Keratinocyte (primary cell): ENCODE measurements around the gene KRTAP12-1. TPM values are rescaled to one million over a fixed set of nuclear protein-coding genes. Genes with fewer than 3 reads are reported as not detected.

Experiments
- DNase-seq: peaks from one replicate; pipeline ENCODE4 v3.0.0-alpha.2; 2011; ENCODE audit warnings: low read depth, missing footprints, low spot score
- FAIRE-seq: peaks from 2 replicates; lab custom pipeline; 2011; peaks lifted over from hg19 to GRCh38; lab: Jason Lieb, UNC
- H2AFZ ChIP-seq: 2 replicates; pipeline ENCODE4 v1.6.0; 2012; ENCODE audit warnings: low read length, control low read depth, inconsistent platforms; ENCODE audit not compliant: control insufficient read depth
- H3K27ac ChIP-seq: 2 replicates; pipeline ENCODE4 v1.5.1; 2011; ENCODE audit warnings: low read length; ENCODE audit not compliant: control insufficient read depth, insufficient read depth
- H3K27me3 ChIP-seq: 3 replicates; pipeline ENCODE4 v1.6.0; 2011; ENCODE audit warnings: low read length; ENCODE audit not compliant: control insufficient read depth, insufficient read depth; ENCODE audit errors: extremely low read depth
- H3K36me3 ChIP-seq, 2 experiments: 2 replicates in 1 of 2; 3 replicates in 1 of 2; pipeline ENCODE4 v1.5.1; 2011; ENCODE audit warnings: low read length in 2 of 2, mild to moderate bottlenecking in 1 of 2; ENCODE audit not compliant: control insufficient read depth in 2 of 2, insufficient read depth in 2 of 2; ENCODE audit errors: extremely low read depth in 1 of 2
- H3K4me1 ChIP-seq: 3 replicates; pipeline ENCODE4 v1.5.1; 2011; ENCODE audit warnings: low read length; ENCODE audit not compliant: control insufficient read depth, insufficient read depth; ENCODE audit errors: extremely low read depth
- H3K4me2 ChIP-seq: 3 replicates; pipeline ENCODE4 v1.6.0; 2011; ENCODE audit warnings: low read depth, low read length; ENCODE audit not compliant: control insufficient read depth, insufficient read depth; ENCODE audit errors: extremely low read depth
- H3K4me3 ChIP-seq, 3 experiments: fragments of 200-600 bp in 1 of 3; sonication (generic) in 1 of 3; 2 replicates in 2 of 3; 3 replicates in 1 of 3; pipeline ENCODE4 v1.5.1; 2011 to 2016; ENCODE audit warnings: low read length in 3 of 3, mild to moderate bottlenecking in 3 of 3, control low read depth in 2 of 3, inconsistent platforms in 1 of 3, low read depth in 1 of 3, mixed read lengths in 1 of 3, mixed run types in 1 of 3, moderate library complexity in 1 of 3; ENCODE audit not compliant: control insufficient read depth in 2 of 3, insufficient read depth in 2 of 3; ENCODE audit errors: extremely low read depth in 1 of 3
- H3K79me2 ChIP-seq: 2 replicates; pipeline ENCODE4 v1.6.0; 2012; ENCODE audit warnings: low read length; ENCODE audit not compliant: control insufficient read depth, insufficient read depth
- H3K9ac ChIP-seq: 3 replicates; pipeline ENCODE4 v1.6.0; 2011; ENCODE audit warnings: low read length; ENCODE audit not compliant: control insufficient read depth, insufficient read depth; ENCODE audit errors: extremely low read depth
- H3K9me1 ChIP-seq: 3 replicates; pipeline ENCODE4 v1.6.0; 2011; ENCODE audit warnings: low read length; ENCODE audit not compliant: control insufficient read depth, insufficient read depth; ENCODE audit errors: extremely low read depth
- H3K9me3 ChIP-seq: 2 replicates; pipeline ENCODE4 v1.5.1; 2012; ENCODE audit warnings: low read depth, low read length; ENCODE audit not compliant: control insufficient read depth
- H4K20me1 ChIP-seq: 3 replicates; pipeline ENCODE4 v1.6.0; 2011; ENCODE audit warnings: low read length; ENCODE audit not compliant: control insufficient read depth, insufficient read depth; ENCODE audit errors: extremely low read depth
- EZH2 ChIP-seq: IDR thresholded peaks from one replicate; pipeline ENCODE4 v1.6.1; 2012; ENCODE audit warnings: inconsistent platforms, mild to moderate bottlenecking, low read length, moderate library complexity
- dilution Hi-C: fragments of 300-500 bp; cut with MboI; formaldehyde crosslinking; loops from one replicate; pipeline ENCODE4 v1.7.0; 2020; ENCODE audit warnings: low sequenced_read_pairs; ENCODE audit not compliant: extremely low pct_ligation_motif_present
- polyA plus RNA-seq, 5 experiments: library from polyadenylated mRNA; depleted of rRNA in 3 of 5; stranded (reverse) in 3 of 5; stranded (forward) in 1 of 5; unstranded in 1 of 5; fragments of >200 nt; gene quantifications; 1 replicate in 1 of 5; 2 replicates in 3 of 5; 3 replicates in 1 of 5; pipeline versions ENCODE4 v1.2.1 to v1.2.3, GENCODE V29; 2011 to 2012; ENCODE audit warnings: missing spikeins in 2 of 5, low read depth in 1 of 5, low replicate concordance in 1 of 5
- TF ChIP-seq, protein P1 (sequence below), 3 experiments: IDR thresholded peaks in 1 of 3; conservative IDR thresholded peaks in 1 of 3; optimal IDR thresholded peaks in 1 of 3; 2 replicates in 2 of 3; 3 replicates in 1 of 3; pipeline versions ENCODE3 to v1.5.1; 2011; ENCODE audit warnings: low read length in 3 of 3, mild to moderate bottlenecking in 3 of 3, moderate library complexity in 2 of 3, control low read depth in 1 of 3, inconsistent platforms in 1 of 3; ENCODE audit not compliant: insufficient read depth in 2 of 3; ENCODE audit errors: extremely low read depth in 1 of 3

KRTAP12-1 gene
- polyA plus RNA-seq, 1 donor (not counting 4 experiments of a cell fraction or from before 2014, with no cell fraction given), result not detected

DNA sequence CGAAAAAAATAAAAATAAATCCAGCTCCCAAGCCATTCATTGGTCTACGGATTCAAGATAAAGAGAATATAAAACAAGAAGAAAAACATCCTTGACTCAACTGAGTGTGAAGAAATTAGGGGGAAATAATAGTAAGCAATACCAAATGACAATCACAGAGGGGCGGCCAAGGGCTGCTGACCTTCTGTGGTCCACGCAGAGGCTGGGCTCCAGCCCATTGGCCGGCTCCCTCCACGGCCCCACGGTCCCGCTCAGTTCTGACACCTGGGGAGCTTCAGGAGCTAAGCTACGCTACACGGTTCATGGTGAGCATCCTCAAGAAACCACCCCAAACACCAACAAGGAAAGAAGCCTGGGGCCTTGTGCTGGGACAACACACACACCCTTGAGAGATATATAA is 14.6 kb upstream of the KRTAP12-1 start:
- no peak overlapping the region for H2AFZ ChIP-seq
- FAIRE-seq (no peak), DNase-seq (no peak)
- no peaks in the 10 kb centered on the region for H3K9me3 ChIP-seq
- H3K27me3 ChIP-seq, result peaks cover 14% of the 10 kb centered on the region
- no peaks in the 10 kb centered on the region for H4K20me1 ChIP-seq
- H3K9ac ChIP-seq, result no peak overlapping the region
- H3K9me1 ChIP-seq, result no peaks in the 10 kb centered on the region
- H3K36me3 ChIP-seq, result no peaks in the 10 kb centered on the region
- H3K27ac ChIP-seq, result no peak overlapping the region
- H3K79me2 ChIP-seq, result no peaks in the 10 kb centered on the region
- TF ChIP-seq, protein P1, sequence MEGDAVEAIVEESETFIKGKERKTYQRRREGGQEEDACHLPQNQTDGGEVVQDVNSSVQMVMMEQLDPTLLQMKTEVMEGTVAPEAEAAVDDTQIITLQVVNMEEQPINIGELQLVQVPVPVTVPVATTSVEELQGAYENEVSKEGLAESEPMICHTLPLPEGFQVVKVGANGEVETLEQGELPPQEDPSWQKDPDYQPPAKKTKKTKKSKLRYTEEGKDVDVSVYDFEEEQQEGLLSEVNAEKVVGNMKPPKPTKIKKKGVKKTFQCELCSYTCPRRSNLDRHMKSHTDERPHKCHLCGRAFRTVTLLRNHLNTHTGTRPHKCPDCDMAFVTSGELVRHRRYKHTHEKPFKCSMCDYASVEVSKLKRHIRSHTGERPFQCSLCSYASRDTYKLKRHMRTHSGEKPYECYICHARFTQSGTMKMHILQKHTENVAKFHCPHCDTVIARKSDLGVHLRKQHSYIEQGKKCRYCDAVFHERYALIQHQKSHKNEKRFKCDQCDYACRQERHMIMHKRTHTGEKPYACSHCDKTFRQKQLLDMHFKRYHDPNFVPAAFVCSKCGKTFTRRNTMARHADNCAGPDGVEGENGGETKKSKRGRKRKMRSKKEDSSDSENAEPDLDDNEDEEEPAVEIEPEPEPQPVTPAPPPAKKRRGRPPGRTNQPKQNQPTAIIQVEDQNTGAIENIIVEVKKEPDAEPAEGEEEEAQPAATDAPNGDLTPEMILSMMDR (optimal IDR thresholded peaks at IDR 0.05 in 1 of 3, IDR thresholded peaks at IDR 0.05 in 1 of 3, conservative IDR thresholded peaks at IDR 0.05 in 1 of 3; ENCODE audit: extremely low read depth in 1 of 3, insufficient read depth in 2 of 3, low read length in 3 of 3), result no peak
- no peak for TF ChIP-seq EZH2
- H3K4me3 ChIP-seq, result no peak overlapping the region
- dilution Hi-C loops, result no loop called here
- no peaks in the 10 kb centered on the region for H3K4me1 ChIP-seq
- H3K4me2 ChIP-seq, result no peak overlapping the region

DNA sequence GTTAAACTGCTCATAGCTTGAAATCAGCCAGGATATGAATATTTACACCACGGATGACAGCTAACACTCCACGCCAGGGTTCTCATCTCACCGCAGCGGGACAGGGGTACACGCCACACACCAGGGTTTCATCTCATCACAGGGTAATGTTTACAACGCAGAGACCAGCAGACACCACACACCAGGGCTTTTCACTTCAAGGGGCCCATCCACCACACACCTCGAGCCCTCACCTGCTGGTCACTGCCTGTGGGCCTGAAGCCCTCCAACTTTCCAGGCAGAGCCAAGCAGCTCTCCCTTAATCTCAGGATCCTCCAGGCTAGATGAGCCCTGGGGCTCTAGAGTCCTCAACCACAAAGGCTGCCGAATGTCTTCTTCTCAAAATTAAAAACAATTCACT is 13.7 kb upstream of the KRTAP12-1 start:
- Histone ChIP-seq H4K20me1 (no peaks in the 10 kb centered on the region), H3K4me2 (no peak overlapping the region), H2AFZ (no peak overlapping the region), H3K4me1 (no peaks in the 10 kb centered on the region), H3K4me3 (no peak overlapping the region), H3K9ac (no peak overlapping the region), H3K36me3 (no peaks in the 10 kb centered on the region), H3K9me1 (no peaks in the 10 kb centered on the region), H3K27ac (no peak overlapping the region), H3K79me2 (no peaks in the 10 kb centered on the region), H3K9me3 (no peaks in the 10 kb centered on the region), H3K27me3 (peaks cover 10% of the 10 kb centered on the region)
- TF ChIP-seq, protein P1 (optimal IDR thresholded peaks at IDR 0.05 in 1 of 3, IDR thresholded peaks at IDR 0.05 in 1 of 3, conservative IDR thresholded peaks at IDR 0.05 in 1 of 3; ENCODE audit: extremely low read depth in 1 of 3, insufficient read depth in 2 of 3, low read length in 3 of 3), result no peak
- TF ChIP-seq EZH2, result no peak
- no peak for FAIRE-seq
- no peak for DNase-seq
- dilution Hi-C loops, result no loop called here
